SHP77 (cell line): Measurements from ENCODE around the gene CACNA1E.
"Not testable (repeated sequence)": the region's sequence is repeated elsewhere in the genome, so short reads cannot be mapped to it uniquely, and the experiment has no call there.

ENCODE experiments used
- DNase-seq, 2 experiments: peaks; one replicate each; lab custom pipeline; 2025; lab: John Stamatoyannopoulos, UW

The CACNA1E gene

GRCh38 chr1:181809991-181810545 lies 326.8 kb downstream of the CACNA1E start:
- DNase-seq, result no peak

- no peak for DNase-seq
Observed at GRCh38 chr1:181812208-181812607, 328.9 kb downstream of the CACNA1E start.

GRCh38 chr1:181813266-181813665 lies 329.9 kb downstream of the CACNA1E start:
- DNase-seq, result no peak

GRCh38 chr1:181816608-181817007 lies 333.3 kb downstream of the CACNA1E start:
- no peak for DNase-seq

GRCh38 chr1:181817091-181817490 lies 333.8 kb downstream of the CACNA1E start:
- no peak for DNase-seq

GRCh38 chr1:181818459-181818858 lies 335.1 kb downstream of the CACNA1E start:
- DNase-seq, result no peak

GRCh38 chr1:181818943-181819342 lies 335.6 kb downstream of the CACNA1E start:
- DNase-seq, result no peak

- DNase-seq, result no peak
Observed at GRCh38 chr1:181821701-181822100, 338.4 kb downstream of the CACNA1E start.

GRCh38 chr1:181832173-181832880 lies 349.0 kb downstream of the CACNA1E start:
- DNase-seq, result not testable (repeated sequence)

GRCh38 chr1:181846001-181846645 lies 362.8 kb downstream of the CACNA1E start:
- DNase-seq, result no peak

GRCh38 chr1:181846681-181847080 lies 363.4 kb downstream of the CACNA1E start:
- DNase-seq, result no peak

- DNase-seq, result no peak
Observed at GRCh38 chr1:181849071-181849470, 365.8 kb downstream of the CACNA1E start.

- not testable (repeated sequence) for DNase-seq
Observed at GRCh38 chr1:181854212-181854611, 370.9 kb downstream of the CACNA1E start.

- no peak for DNase-seq
Observed at GRCh38 chr1:181855380-181855779, 372.1 kb downstream of the CACNA1E start.
